ENCODE data around the gene SLC6A5.

SLC6A5 gene

GRCh38 chr11:20597680-20598484, 1.5 kb upstream of the SLC6A5 start:
- Histone ChIP-seq H3K4me3 (ENCODE audit: low read length) (no peak overlapping the region), H3K79me2 (ENCODE audit: control insufficient read depth, low read length) (no peaks in the 10 kb centered on the region), H3K4me1 (ENCODE audit: control insufficient read depth, low read length) (no peaks in the 10 kb centered on the region), H3K36me3 (ENCODE audit: control insufficient read depth, low read length) (no peaks in the 10 kb centered on the region), H3K27me3 (ENCODE audit: control insufficient read depth, low read length) (no peaks in the 10 kb centered on the region), H3K27ac (ENCODE audit: low read depth, low read length) (no peak overlapping the region), H3K9me2 (replicated peaks; ENCODE audit: control insufficient read depth, low read length) (no peaks in the 10 kb centered on the region), H3K9me3 (ENCODE audit: control insufficient read depth, insufficient read depth, low read length) (peaks cover 6% of the 10 kb centered on the region; the same call in 1 of the 2 replicates), H3K4me2 (ENCODE audit: low read length) (no peak overlapping the region), H4K20me1 (ENCODE audit: control insufficient read depth, insufficient read depth, low read depth, low read length) (no peaks in the 10 kb centered on the region), H3F3A (ENCODE audit: control insufficient read depth, insufficient read depth) (no peaks in the 10 kb centered on the region)
- TF ChIP-seq CTCF (IDR thresholded peaks at IDR 0.05; ENCODE audit: low read depth, low read length, poor library complexity, severe bottlenecking), result no peak
- no peak for TF ChIP-seq EZH2phosphoT487 (IDR thresholded peaks at IDR 0.05; ENCODE audit: borderline replicate concordance, low read length)

- no peaks in the 10 kb centered on the region for H3K27me3 ChIP-seq (ENCODE audit: control insufficient read depth, low read length)
- H3K4me3 ChIP-seq (ENCODE audit: low read length), result no peak overlapping the region
- TF ChIP-seq EZH2phosphoT487 (IDR thresholded peaks at IDR 0.05; ENCODE audit: borderline replicate concordance, low read length) (no peak), CTCF (IDR thresholded peaks at IDR 0.05; ENCODE audit: low read depth, low read length, poor library complexity, severe bottlenecking) (no peak)
- no peaks in the 10 kb centered on the region for H3K79me2 ChIP-seq (ENCODE audit: control insufficient read depth, low read length)
- H3K27ac ChIP-seq (ENCODE audit: low read depth, low read length), result no peak overlapping the region
- no peaks in the 10 kb centered on the region for H3K36me3 ChIP-seq (ENCODE audit: control insufficient read depth, low read length)
- peaks cover 6% of the 10 kb centered on the region; the same call in 1 of the 2 replicates for H3K9me3 ChIP-seq (ENCODE audit: control insufficient read depth, insufficient read depth, low read length)
- H3K4me1 ChIP-seq (ENCODE audit: control insufficient read depth, low read length), result no peaks in the 10 kb centered on the region
- H3K9me2 ChIP-seq (replicated peaks; ENCODE audit: control insufficient read depth, low read length), result no peaks in the 10 kb centered on the region
- H4K20me1 ChIP-seq (ENCODE audit: control insufficient read depth, insufficient read depth, low read depth, low read length), result no peaks in the 10 kb centered on the region
- no peak overlapping the region for H3K4me2 ChIP-seq (ENCODE audit: low read length)
- H3F3A ChIP-seq (ENCODE audit: control insufficient read depth, insufficient read depth), result no peaks in the 10 kb centered on the region
Observed at GRCh38 chr11:20598492-20598891, 916 bp upstream of the SLC6A5 start.

- TF ChIP-seq EZH2phosphoT487 (IDR thresholded peaks at IDR 0.05; ENCODE audit: borderline replicate concordance, low read length) (no peak), CTCF (IDR thresholded peaks at IDR 0.05; ENCODE audit: low read depth, low read length, poor library complexity, severe bottlenecking) (no peak)
- Histone ChIP-seq H3K9me2 (replicated peaks; ENCODE audit: control insufficient read depth, low read length) (no peaks in the 10 kb centered on the region), H3K4me3 (ENCODE audit: low read length) (no peak overlapping the region), H3K79me2 (ENCODE audit: control insufficient read depth, low read length) (no peaks in the 10 kb centered on the region), H3K4me2 (ENCODE audit: low read length) (no peak overlapping the region), H3F3A (ENCODE audit: control insufficient read depth, insufficient read depth) (no peaks in the 10 kb centered on the region), H4K20me1 (ENCODE audit: control insufficient read depth, insufficient read depth, low read depth, low read length) (no peaks in the 10 kb centered on the region), H3K27ac (ENCODE audit: low read depth, low read length) (no peak overlapping the region), H3K36me3 (ENCODE audit: control insufficient read depth, low read length) (no peaks in the 10 kb centered on the region), H3K27me3 (ENCODE audit: control insufficient read depth, low read length) (0 out of 2 replicates have a peak, but pooled peaks cover 3% of the 10 kb centered on the region), H3K4me1 (ENCODE audit: control insufficient read depth, low read length) (no peaks in the 10 kb centered on the region), H3K9me3 (ENCODE audit: control insufficient read depth, insufficient read depth, low read length) (peaks cover 6% of the 10 kb centered on the region; the same call in 1 of the 2 replicates)
Observed at GRCh38 chr11:20600020-20600346, 575 bp downstream of the SLC6A5 start.
